K562 (cell line): ENCODE measurements around the gene CYB5R2. TPM values are rescaled to one million over a fixed set of nuclear protein-coding genes. Genes with fewer than 3 reads are reported as not detected.
A peak's percentile ranks its signal among the peaks of the same experiment; 100 is the strongest.

Experiments
- ATAC-seq: fragments of 200-7000 bp; cut with Tn5 transposase; 3 replicates; pipeline ENCODE4 v1.9.1; 2020; ENCODE audit warnings: moderate library complexity
- BruUV-seq: library from RNA; stranded (reverse); fragments of 400-500 nt; replicated peaks from 2 replicates; lab custom pipeline; 2021; lab: Mats Ljungman, UMichigan
- CTCF ChIA-PET: fragments of 300-600 bp; formaldehyde crosslinking; extraction: SDS; loops from one replicate; lab custom pipeline; 2021; ENCODE audit warnings: low intra/inter-chr PET ratio; lab: Yijun Ruan, JAX
- POLR2A ChIA-PET: fragments of 300-600, 350-650 bp; sonication (Branson Sonifier 250); formaldehyde crosslinking; extraction: SDS; loops from one replicate; lab custom pipeline; 2021; ENCODE audit warnings: antibody characterized with exemption, inconsistent platforms; lab: Yijun Ruan, JAX
- DNase-seq, 4 experiments: peaks; one replicate each; pipeline versions ENCODE4 v3.0.0 to v3.0.0-alpha.2; 2011 to 2018; ENCODE audit warnings: low spot score in 3 of 4, mixed read lengths in 3 of 4; ENCODE audit errors: extremely low read depth in 1 of 4
- FAIRE-seq: peaks from 2 replicates; lab custom pipeline; 2011; peaks lifted over from hg19 to GRCh38; lab: Jason Lieb, UNC
- H2AFZ ChIP-seq: 2 replicates; pipeline ENCODE4 v1.6.0; 2011; ENCODE audit warnings: low read depth, low read length, control low read depth, inconsistent platforms
- H3K27ac ChIP-seq: fragments of 200-600 bp; 3 replicates; pipeline ENCODE4 v1.8.0; 2011; ENCODE audit warnings: low read depth, mild to moderate bottlenecking, control low read depth, inconsistent platforms, low read length, moderate library complexity, mixed read lengths; ENCODE audit errors: extremely low read depth
- H3K27me3 ChIP-seq, 2 experiments: fragments of 300-600 bp in 1 of 2; 2 replicates in 1 of 2; 3 replicates in 1 of 2; pipeline versions ENCODE4 v1.6.0 to v1.8.0; 2011; ENCODE audit warnings: inconsistent platforms in 2 of 2, low read length in 2 of 2, mild to moderate bottlenecking in 1 of 2, mixed read lengths in 1 of 2, moderate library complexity in 1 of 2; ENCODE audit not compliant: control insufficient read depth in 2 of 2, insufficient read depth in 2 of 2
- H3K36me3 ChIP-seq: fragments of 300-600 bp; 3 replicates; pipeline ENCODE4 v1.8.0; 2011; ENCODE audit warnings: mild to moderate bottlenecking, low read length, inconsistent platforms; ENCODE audit not compliant: control insufficient read depth, insufficient read depth
- H3K4me1 ChIP-seq, 2 experiments: fragments of 200-600 bp in 1 of 2; replicated peaks in 1 of 2; 2 replicates in 1 of 2; 3 replicates in 1 of 2; pipeline versions ENCODE4 v1.5.1 to v1.8.0; 2011; ENCODE audit warnings: inconsistent platforms in 2 of 2, low read length in 2 of 2, mild to moderate bottlenecking in 1 of 2, mixed read lengths in 1 of 2, moderate library complexity in 1 of 2; ENCODE audit not compliant: control insufficient read depth in 2 of 2, insufficient read depth in 2 of 2
- H3K4me2 ChIP-seq: 2 replicates; pipeline ENCODE4 v1.6.1; 2011; ENCODE audit warnings: low read length, control low read depth, inconsistent platforms, mixed read lengths; ENCODE audit not compliant: insufficient read depth
- H3K4me3 ChIP-seq: fragments of 200-600 bp; sonication (generic), shearing (Covaris generic); 2 replicates; pipeline ENCODE4 v1.5.1; 2016; ENCODE audit warnings: control low read depth, inconsistent platforms
- H3K79me2 ChIP-seq: fragments of 200-600 bp; 3 replicates; pipeline ENCODE4 v1.8.0; 2011; ENCODE audit warnings: low read length, inconsistent platforms; ENCODE audit not compliant: control insufficient read depth, insufficient read depth
- H3K9ac ChIP-seq, 2 experiments: 2 replicates each; pipeline versions ENCODE4 v1.6.0 to v1.6.1; 2011; ENCODE audit warnings: low read depth in 2 of 2, low read length in 2 of 2, control low read depth in 1 of 2, inconsistent platforms in 1 of 2, mild to moderate bottlenecking in 1 of 2, mixed read lengths in 1 of 2; ENCODE audit not compliant: insufficient read depth in 1 of 2
- H3K9me1 ChIP-seq: one replicate; pipeline ENCODE4 v1.6.0; 2011; ENCODE audit warnings: inconsistent platforms, mild to moderate bottlenecking, low read length, moderate library complexity; ENCODE audit not compliant: control insufficient read depth, insufficient read depth
- H3K9me3 ChIP-seq: replicated peaks from 2 replicates; pipeline ENCODE4 v1.5.1; 2011; ENCODE audit warnings: low read depth, low read length, inconsistent platforms; ENCODE audit not compliant: control insufficient read depth, insufficient read depth
- H4K20me1 ChIP-seq: replicated peaks from 2 replicates; pipeline ENCODE4 v1.6.1; 2011; ENCODE audit warnings: low read length, inconsistent platforms, mixed read lengths; ENCODE audit not compliant: control insufficient read depth, insufficient read depth
- PRDM10 ChIP-seq: fragments of 450-650 bp; IDR thresholded peaks from 2 replicates; pipeline ENCODE4 v1.6.1; 2018; ENCODE audit not compliant: partially characterized antibody
- RAD21 ChIP-seq, 2 experiments: fragments of 250-450 bp in 1 of 2; fragments of 450-650 bp in 1 of 2; sonication (Bioruptor Pico) in 1 of 2; formaldehyde crosslinking in 1 of 2; IDR thresholded peaks in 1 of 2; conservative IDR thresholded peaks in 1 of 2; 2 replicates each; pipeline versions ENCODE4 v1.4.0 to v1.8.0; 2020 to 2022; ENCODE audit warnings: mild to moderate bottlenecking in 2 of 2, moderate library complexity in 1 of 2
- WGBS: fragments of 100-300 bp; shearing (Covaris generic); methylation state at CpG from one replicate; pipeline ENCODE4 v1.1.6; 2016; ENCODE audit warnings: low coverage, mixed read lengths; ENCODE audit not compliant: insufficient coverage; ENCODE audit errors: missing lambda C conversion rate; 5-methylcytosine and 5-hydroxymethylcytosine counted together
- in situ Hi-C: fragments of 300-500 bp; cut with MboI; formaldehyde crosslinking; loops from 4 replicates; pipeline ENCODE4 v1.15.0; 2018; ENCODE audit warnings: inconsistent platforms, mixed read lengths
- intact Hi-C: fragments of 100-400 bp; cut with micrococcal nuclease; formaldehyde crosslinking; loops from 2 replicates; pipeline ENCODE4 v1.14.2; 2022
- polyA plus RNA-seq, 8 experiments: library from polyadenylated mRNA; depleted of rRNA in 4 of 8; stranded (reverse) in 5 of 8; unstranded in 3 of 8; fragments of >200 nt; fragmentation: Nextera tagmentation in 2 of 8; fragmentation: Illumina TruSeq in 1 of 8; extraction: Ambion mirVana in 2 of 8; extraction: Trizol in 1 of 8; gene quantifications; 2 replicates each; pipeline versions ENCODE4 v1.2.1 to v1.2.3, GENCODE V29; 2011 to 2014; ENCODE audit warnings: inconsistent platforms in 1 of 8, missing spikeins in 1 of 8
- total RNA-seq, 7 experiments: library from RNA; depleted of rRNA in 6 of 7; stranded (reverse); fragments of >200 nt in 6 of 7; fragmentation: Illumina TruSeq in 2 of 7; extraction: Trizol in 2 of 7; gene quantifications; 2 replicates each; pipeline versions ENCODE4 v1.2.1 to v1.2.3, GENCODE V29; 2011 to 2021; ENCODE audit warnings: low replicate concordance in 1 of 7

Gene CYB5R2
- total and polyA plus RNA-seq, 9 of the 15 experiments (the other 6 are each of a cell fraction or from before 2014, with no cell fraction given): 8.2 to 28.7 (median 13.6) TPM

- 2% methylated on average over 5 of the region's 5 CpGs for WGBS
- H3K27me3 ChIP-seq: peaks cover 0 to 36% of the 10 kb centered on the region in 2 experiments; a peak in 3 of 5 replicates
- no peaks in the 10 kb centered on the region for H3K79me2 ChIP-seq
- H3K9me3 ChIP-seq: no peaks in the 10 kb centered on the region
- DNase-seq: no peak
- BruUV-seq: no TSS peak
- H4K20me1 ChIP-seq: no peaks in the 10 kb centered on the region
- H3K4me2 ChIP-seq: no peak overlapping the region
- in situ Hi-C loops: no loop called here
- CTCF ChIA-PET: no interaction called here
- H3K4me3 ChIP-seq: no peak overlapping the region
- intact Hi-C loops: no loop called here
- H2AFZ ChIP-seq: no peak overlapping the region
- no peak for TF ChIP-seq RAD21 (CRISPR knock-in tag; conservative IDR thresholded peaks at IDR 0.05 in 1 of 2, IDR thresholded peaks at IDR 0.05 in 1 of 2)
- TF ChIP-seq PRDM10: peak; percentile 86
- no peaks in the 10 kb centered on the region; a peak in 1 of 5 replicates for H3K4me1 ChIP-seq
- POLR2A ChIA-PET: interaction anchor here (0.6 kb wide), 1 partner anchor 54 kb away, joined by 3 read pairs; no protein-coding TSS in a partner anchor
- peak; percentile 49; the same call in 2 of the 3 replicates for ATAC-seq
- no peak overlapping the region for H3K9ac ChIP-seq
- no peak for FAIRE-seq
- no peaks in the 10 kb centered on the region for H3K36me3 ChIP-seq
- H3K9me1 ChIP-seq: no peaks in the 10 kb centered on the region
- H3K27ac ChIP-seq: no peak overlapping the region
These were observed 33.7 kb downstream of the CYB5R2 start for GRCh38 chr11:7639643-7640025.
